Caco-2 (cell line): ENCODE data around the gene TMEM8B. TPM values are rescaled to one million over a fixed set of nuclear protein-coding genes. Genes with fewer than 3 reads are reported as not detected.

Experiments used
- BruUV-seq: library from RNA; stranded (reverse); fragments of 400-500 nt; replicated peaks from 2 replicates; lab custom pipeline; 2021; lab: Mats Ljungman, UMichigan
- CTCF ChIA-PET: fragments of 300-600 bp; sonication (Branson Sonifier 250); formaldehyde crosslinking; loops from one replicate; lab custom pipeline; 2022; ENCODE audit warnings: antibody characterized with exemption; lab: Charles Lee
- POLR2A ChIA-PET: fragments of 300-600 bp; sonication (Branson Sonifier 250); formaldehyde crosslinking; loops from one replicate; lab custom pipeline; 2022; ENCODE audit warnings: antibody characterized with exemption; lab: Charles Lee
- DNase-seq, 2 experiments: peaks; one replicate each; pipeline versions ENCODE4 v3.0.0 to v3.0.0-alpha.2; 2020 to 2022
- H3K27me3 ChIP-seq: replicated peaks from 2 replicates; pipeline ENCODE4 v1.6.0; 2011; ENCODE audit warnings: low read length; ENCODE audit not compliant: control insufficient read depth, insufficient read depth
- H3K36me3 ChIP-seq: 2 replicates; pipeline ENCODE4 v1.5.1; 2011; ENCODE audit warnings: low read length; ENCODE audit not compliant: control insufficient read depth, insufficient read depth
- H3K4me1 ChIP-seq: fragments of 250-450 bp; sonication (Bioruptor Pico); 2 replicates; pipeline ENCODE4 v1.5.1; 2020; ENCODE audit warnings: mild to moderate bottlenecking
- H3K4me3 ChIP-seq: 2 replicates; pipeline ENCODE4 v1.5.1; 2011; ENCODE audit warnings: low read depth, mild to moderate bottlenecking, control low read depth, low read length
- H3K9me3 ChIP-seq: fragments of 250-450 bp; sonication (Bioruptor Pico); 2 replicates; pipeline ENCODE4 v1.5.1; 2020; ENCODE audit warnings: mild to moderate bottlenecking, moderate library complexity
- H3K27ac Mint-ChIP-seq: one replicate; pipeline ENCODE4 v1.8.0; 2022; ENCODE audit warnings: mixed read lengths; ENCODE audit not compliant: unreplicated experiment
- H3K27me3 Mint-ChIP-seq: one replicate; pipeline ENCODE4 v1.8.0; 2022; ENCODE audit warnings: mixed read lengths; ENCODE audit not compliant: insufficient read depth, unreplicated experiment
- H3K36me3 Mint-ChIP-seq: one replicate; pipeline ENCODE4 v1.8.0; 2022; ENCODE audit warnings: mild to moderate bottlenecking, mixed read lengths; ENCODE audit not compliant: insufficient read depth, unreplicated experiment
- H3K4me1 Mint-ChIP-seq: one replicate; pipeline ENCODE4 v1.8.0; 2022; ENCODE audit warnings: low read depth, mixed read lengths; ENCODE audit not compliant: unreplicated experiment
- H3K4me3 Mint-ChIP-seq: one replicate; pipeline ENCODE4 v1.8.0; 2022; ENCODE audit warnings: mild to moderate bottlenecking, moderate library complexity, mixed read lengths; ENCODE audit not compliant: unreplicated experiment
- H3K9me3 Mint-ChIP-seq: one replicate; pipeline ENCODE4 v1.8.0; 2022; ENCODE audit warnings: mixed read lengths; ENCODE audit not compliant: unreplicated experiment
- CTCF ChIP-seq, 2 experiments: fragments of 200-600 bp in 1 of 2; IDR thresholded peaks; 1 replicate in 1 of 2; 2 replicates in 1 of 2; pipeline versions ENCODE4 v1.5.1 to v1.8.0; 2011 to 2022; ENCODE audit warnings: antibody characterized with exemption in 1 of 2, control low read depth in 1 of 2, inconsistent platforms in 1 of 2, low read depth in 1 of 2, low read length in 1 of 2, mild to moderate bottlenecking in 1 of 2, moderate library complexity in 1 of 2; ENCODE audit not compliant: insufficient read depth in 1 of 2, severe bottlenecking in 1 of 2, unreplicated experiment in 1 of 2
- intact Hi-C: fragments of 100-400 bp; cut with micrococcal nuclease; formaldehyde crosslinking; loops from one replicate; pipeline ENCODE4 v1.10.0; 2022; ENCODE audit not compliant: unreplicated experiment
- total RNA-seq: library from RNA; stranded (reverse); gene quantifications from 2 replicates; pipeline ENCODE4 v1.2.3, GENCODE V29; 2022

TMEM8B gene
- total RNA-seq, 1 experiment from 2014 or later, result 4.9 TPM

DNA sequence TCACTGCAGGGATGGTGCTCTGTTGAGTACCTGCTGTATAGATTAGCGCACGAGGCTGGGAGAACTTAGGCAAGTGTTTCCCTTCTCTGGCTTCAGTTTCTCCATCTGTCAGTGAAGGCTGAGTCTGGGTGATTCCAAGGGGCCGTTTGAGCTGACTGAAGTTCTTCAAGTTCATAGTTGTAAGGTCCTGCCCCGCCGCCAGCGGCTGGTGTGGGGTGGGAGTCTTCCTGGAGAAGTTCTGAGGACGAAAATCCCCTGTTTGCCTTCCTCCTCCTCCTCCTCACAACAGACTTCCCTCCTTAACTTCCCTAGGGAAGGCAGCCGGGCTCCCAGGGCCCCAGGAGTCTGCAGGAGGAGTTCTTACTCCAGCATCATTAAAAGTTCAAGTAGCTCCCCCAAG lies 75.3 kb downstream of the TMEM8B start:
- peaks cover 3% of the 10 kb centered on the region for H3K27me3 Mint-ChIP-seq
- no peak for DNase-seq
- ChIA-PET POLR2A (no interaction called here), CTCF (interaction anchor here (2.5 kb wide), 1 partner anchor 41 kb away, joined by 39 read pairs; no protein-coding TSS in a partner anchor)
- no peak overlapping the region for H3K4me3 ChIP-seq
- peaks cover 11% of the 10 kb centered on the region for H3K4me1 Mint-ChIP-seq
- peaks cover 34% of the 10 kb centered on the region for H3K4me1 ChIP-seq
- H3K4me3 Mint-ChIP-seq, result no peak overlapping the region
- no peaks in the 10 kb centered on the region for H3K27me3 ChIP-seq
- no peak for TF ChIP-seq CTCF (IDR thresholded peaks at IDR 0.05; ENCODE audit: insufficient read depth in 1 of 2, low read depth in 1 of 2, low read length in 1 of 2, severe bottlenecking in 1 of 2, unreplicated experiment in 1 of 2)
- no peaks in the 10 kb centered on the region for H3K36me3 ChIP-seq
- no peaks in the 10 kb centered on the region for H3K9me3 Mint-ChIP-seq
- H3K27ac Mint-ChIP-seq, result no peak overlapping the region
- intact Hi-C loops, result loop anchor here (5.0 kb wide), 1 partner anchor 118 kb away; no protein-coding TSS in a partner anchor
- H3K9me3 ChIP-seq, result no peaks in the 10 kb centered on the region
- BruUV-seq, result no TSS peak
- H3K36me3 Mint-ChIP-seq, result no peaks in the 10 kb centered on the region

- Mint-ChIP-seq H3K4me1 (peaks cover 11% of the 10 kb centered on the region), H3K4me3 (no peak overlapping the region), H3K36me3 (no peaks in the 10 kb centered on the region), H3K27me3 (peaks cover 3% of the 10 kb centered on the region), H3K27ac (no peak overlapping the region), H3K9me3 (no peaks in the 10 kb centered on the region)
- no peaks in the 10 kb centered on the region for H3K9me3 ChIP-seq
- H3K27me3 ChIP-seq, result no peaks in the 10 kb centered on the region
- no peak for DNase-seq
- H3K4me3 ChIP-seq, result no peak overlapping the region
- peaks cover 34% of the 10 kb centered on the region for H3K4me1 ChIP-seq
- H3K36me3 ChIP-seq, result no peaks in the 10 kb centered on the region
- TF ChIP-seq CTCF (IDR thresholded peaks at IDR 0.05; ENCODE audit: insufficient read depth in 1 of 2, low read depth in 1 of 2, low read length in 1 of 2, severe bottlenecking in 1 of 2, unreplicated experiment in 1 of 2), result no peak
- BruUV-seq, result no TSS peak
- intact Hi-C loops, result no loop called here
- ChIA-PET CTCF (interaction anchor here (1.0 to 1.7 kb wide), 3 partner anchors 41 to 79 kb away, joined by 3 to 6 read pairs (median 4); no protein-coding TSS in a partner anchor), POLR2A (no interaction called here)
Observed at GRCh38 chr9:35905051-35905781, 76.2 kb downstream of the TMEM8B start.

- Histone ChIP-seq H3K4me3 (no peak within 1 kb of the TSS), H3K9me3 (no peaks in the 10 kb centered on the region), H3K36me3 (no peaks in the 10 kb centered on the region), H3K27me3 (no peaks in the 10 kb centered on the region), H3K4me1 (peaks cover 34% of the 10 kb centered on the region)
- DNase-seq, result peak; percentile 24 to 76
- POLR2A ChIA-PET, result no interaction called here
- H3K4me3 Mint-ChIP-seq, result no peak within 1 kb of the TSS
- no peaks in the 10 kb centered on the region for H3K27me3 Mint-ChIP-seq
- H3K36me3 Mint-ChIP-seq, result no peaks in the 10 kb centered on the region
- TF ChIP-seq CTCF (IDR thresholded peaks at IDR 0.05; ENCODE audit: insufficient read depth in 1 of 2, low read depth in 1 of 2, low read length in 1 of 2, severe bottlenecking in 1 of 2, unreplicated experiment in 1 of 2), result no peak
- BruUV-seq, result no TSS peak
- intact Hi-C loops, result loop anchor here (2.0 kb wide), 1 partner anchor 39 kb away; no protein-coding TSS in a partner anchor
- H3K9me3 Mint-ChIP-seq, result no peaks in the 10 kb centered on the region
- peak within 1 kb of the TSS; percentile 59 for H3K27ac Mint-ChIP-seq
- H3K4me1 Mint-ChIP-seq, result peaks cover 11% of the 10 kb centered on the region
- CTCF ChIA-PET, result interaction anchor here (1.0 to 1.7 kb wide), 3 partner anchors 40 to 80 kb away, joined by 3 to 6 read pairs (median 4); no protein-coding TSS in a partner anchor
Observed at GRCh38 chr9:35905912-35906679, 77.1 kb downstream of the TMEM8B start, which contains the start of gene HRCT1. Gene HRCT1, plus strand, starts transcription at chr9:35906202. Its CDS starts 86 bp downstream, at chr9:35906288.
